NCI-H2029 (cell line): ENCODE measurements around the gene RUNX3.

Experiments
- DNase-seq: peaks from one replicate; lab custom pipeline; 2025; lab: John Stamatoyannopoulos, UW

The RUNX3 gene

DNA sequence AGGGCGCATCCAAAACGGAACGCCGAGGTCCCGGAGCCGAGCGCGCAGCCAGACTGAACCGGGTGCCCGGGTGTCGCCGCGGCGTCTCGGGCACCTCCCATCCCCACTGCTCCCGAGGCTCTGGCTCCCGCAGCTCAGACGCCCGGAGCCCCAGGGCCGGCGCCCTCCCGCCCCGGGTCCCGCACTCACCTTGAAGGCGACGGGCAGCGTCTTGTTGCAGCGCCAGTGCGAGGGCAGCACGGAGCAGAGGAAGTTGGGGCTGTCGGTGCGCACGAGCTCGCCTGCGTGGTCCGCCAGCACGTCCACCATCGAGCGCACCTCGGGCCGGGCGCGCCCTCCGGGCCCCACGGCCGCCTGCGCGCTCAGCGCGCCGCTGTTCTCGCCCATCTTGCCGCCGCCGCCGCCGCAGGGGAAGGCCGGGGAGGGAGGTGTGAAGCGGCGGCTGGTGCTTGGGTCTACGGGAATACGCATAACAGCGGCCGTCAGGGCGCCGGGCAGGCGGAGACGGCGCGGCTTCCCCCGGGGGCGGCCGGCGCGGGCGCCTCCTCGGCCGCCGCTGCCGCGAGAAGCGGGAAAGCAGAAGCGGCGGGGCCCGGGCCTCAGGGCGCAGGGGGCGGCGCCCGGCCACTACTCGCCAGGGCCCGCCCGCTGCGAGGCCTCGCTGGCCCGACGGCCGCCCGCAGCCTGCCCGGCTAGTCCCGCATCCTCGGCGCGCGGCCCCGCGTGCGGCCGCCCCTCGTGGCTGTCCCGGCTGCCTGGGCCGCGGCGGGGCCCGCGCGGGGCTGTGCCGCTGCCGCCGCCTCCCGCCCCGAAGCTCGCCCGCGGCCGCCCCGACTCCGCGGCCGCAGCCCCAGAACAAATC lies 447 bp downstream of the RUNX3 start:
- no peak for DNase-seq

DNA sequence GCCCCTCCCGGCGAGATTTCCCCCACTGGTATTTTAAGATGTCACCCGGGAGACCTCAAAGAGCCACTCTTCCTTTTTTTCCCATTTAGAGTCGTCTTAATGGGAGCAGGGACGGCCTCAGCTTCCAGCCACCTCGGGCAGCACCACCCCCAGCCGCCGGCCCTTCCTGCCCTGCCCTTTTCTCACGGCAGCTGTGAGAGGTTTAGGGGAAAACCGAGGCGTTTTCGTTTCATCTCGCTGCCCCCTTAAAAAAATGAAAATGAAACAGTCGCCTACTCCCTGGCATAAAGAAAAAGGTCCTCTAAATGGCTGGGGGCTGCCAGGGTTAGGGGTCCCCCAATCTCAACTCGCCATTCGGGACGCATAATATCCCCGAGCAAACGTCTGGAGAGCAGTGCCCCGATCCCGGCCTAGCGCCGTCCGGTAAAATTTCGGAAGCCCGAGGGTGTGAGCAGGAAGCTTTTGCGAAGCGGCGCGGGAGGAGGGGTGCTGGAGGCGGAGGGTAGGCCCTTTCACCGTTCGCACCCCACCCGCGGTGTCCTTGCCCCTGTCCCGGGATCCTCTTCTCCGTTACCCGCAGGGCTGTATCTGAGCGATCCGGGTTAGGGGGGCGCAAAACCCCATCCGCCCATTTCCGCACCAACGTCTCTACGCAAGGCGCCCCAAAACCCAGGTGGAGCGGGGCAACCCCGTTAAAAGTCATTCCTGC lies 1.2 kb downstream of the RUNX3 start:
- DNase-seq: no peak

DNA sequence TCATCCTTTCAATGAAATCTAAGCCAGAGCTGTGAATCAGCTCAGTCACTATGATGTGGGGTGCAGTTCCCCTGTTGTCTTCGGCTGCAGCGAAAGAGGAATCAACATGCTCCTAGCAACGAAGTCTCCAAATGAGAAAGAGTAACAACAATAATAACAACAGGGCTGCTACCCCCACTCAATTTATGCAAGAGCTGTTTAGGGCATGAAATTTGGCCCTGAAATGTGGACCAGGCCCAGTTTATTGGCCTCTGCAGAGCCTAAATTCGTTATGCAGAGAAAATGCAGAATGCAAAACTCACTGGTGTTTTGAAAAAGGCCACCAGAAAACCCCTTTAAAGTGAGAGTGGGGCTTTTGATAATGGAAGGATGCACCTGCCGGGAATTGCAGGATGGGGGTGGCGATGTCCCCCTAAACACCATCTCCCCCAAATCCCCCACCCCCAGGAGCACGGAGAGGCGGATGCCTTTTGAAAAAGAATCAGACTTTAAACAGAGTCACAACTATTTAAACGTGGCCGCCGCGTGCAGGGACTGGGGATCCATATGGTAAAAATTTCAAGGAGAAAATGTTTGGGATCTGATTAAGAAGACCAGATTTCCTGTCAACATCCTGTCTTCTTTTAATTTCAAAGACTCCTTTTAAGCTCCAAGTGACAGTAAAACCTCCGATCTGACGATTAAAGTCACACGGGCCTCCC lies 1.9 kb downstream of the RUNX3 start:
- no peak for DNase-seq

DNA sequence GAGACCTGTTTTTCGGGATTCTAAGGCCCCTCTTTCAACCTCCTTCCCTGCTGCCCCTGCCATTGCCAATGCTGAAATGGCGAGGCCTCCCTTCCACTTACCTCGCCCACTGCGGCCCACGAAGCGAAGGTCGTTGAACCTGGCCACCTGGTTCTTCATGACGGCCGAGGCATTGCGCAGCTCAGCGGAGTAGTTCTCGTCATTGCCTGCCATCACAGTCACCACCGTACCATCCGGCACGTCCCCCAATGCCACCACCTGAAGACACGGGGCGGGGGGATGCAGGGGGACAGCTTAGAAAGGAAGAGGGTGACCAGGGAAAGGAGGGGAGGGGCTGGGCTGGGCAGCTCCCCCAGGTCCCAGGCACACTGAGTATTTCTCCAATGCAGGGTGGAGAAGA lies 2.6 kb downstream of the RUNX3 start:
- no peak for DNase-seq

DNA sequence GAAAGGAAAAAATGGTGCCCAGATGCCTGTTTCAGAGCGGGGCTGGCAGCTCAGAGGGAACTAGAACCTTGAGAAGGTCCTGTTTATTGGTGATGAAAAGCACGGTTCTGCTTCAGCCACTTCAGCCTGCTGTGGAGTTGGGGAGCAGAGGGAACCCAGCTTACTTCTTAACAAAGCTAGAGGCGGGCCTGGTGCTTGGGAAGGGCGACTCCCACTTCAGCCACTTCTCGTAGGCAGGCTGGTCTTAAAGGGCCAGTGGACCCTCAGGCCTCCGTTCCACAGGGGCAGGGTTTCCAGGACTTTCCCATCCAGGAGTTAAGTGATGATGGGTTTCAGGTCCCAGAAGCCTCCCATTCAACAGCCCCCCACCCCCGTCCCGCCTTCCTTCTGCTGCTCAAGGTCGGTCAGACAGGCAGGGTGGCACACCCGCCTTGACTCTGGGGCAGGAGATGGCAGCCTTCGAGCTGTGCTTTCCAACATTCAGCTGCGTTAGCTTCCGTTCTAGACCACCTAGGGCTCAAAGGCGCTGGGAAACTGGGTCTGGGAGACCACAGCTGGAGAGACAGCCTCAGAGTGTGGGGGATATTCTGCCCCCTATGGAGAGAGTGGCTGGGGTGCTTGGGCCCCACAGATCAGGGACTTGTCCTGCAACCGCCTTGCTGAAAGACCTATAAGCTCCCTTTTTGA lies 3.4 kb downstream of the RUNX3 start:
- no peak for DNase-seq

DNA sequence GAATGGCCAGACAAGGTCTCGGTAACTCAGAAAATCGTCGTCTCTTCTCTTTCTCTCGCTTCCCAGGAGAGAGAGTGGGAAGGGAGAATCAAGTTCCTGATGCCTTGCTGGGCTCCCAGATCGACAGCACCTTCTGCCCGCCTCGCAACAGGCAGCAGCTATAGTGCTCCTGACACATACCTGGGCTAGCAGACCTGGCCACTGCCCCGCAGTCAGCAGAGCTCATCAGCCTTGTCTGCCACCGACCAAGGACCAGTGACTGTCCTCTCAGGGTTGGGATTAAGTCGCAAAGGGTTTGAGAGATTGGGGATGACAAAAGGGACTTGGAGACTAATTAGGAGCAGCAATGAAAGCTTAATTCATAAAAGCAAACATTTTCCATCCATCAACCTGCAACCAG lies 4.1 kb downstream of the RUNX3 start:
- DNase-seq: no peak

DNA sequence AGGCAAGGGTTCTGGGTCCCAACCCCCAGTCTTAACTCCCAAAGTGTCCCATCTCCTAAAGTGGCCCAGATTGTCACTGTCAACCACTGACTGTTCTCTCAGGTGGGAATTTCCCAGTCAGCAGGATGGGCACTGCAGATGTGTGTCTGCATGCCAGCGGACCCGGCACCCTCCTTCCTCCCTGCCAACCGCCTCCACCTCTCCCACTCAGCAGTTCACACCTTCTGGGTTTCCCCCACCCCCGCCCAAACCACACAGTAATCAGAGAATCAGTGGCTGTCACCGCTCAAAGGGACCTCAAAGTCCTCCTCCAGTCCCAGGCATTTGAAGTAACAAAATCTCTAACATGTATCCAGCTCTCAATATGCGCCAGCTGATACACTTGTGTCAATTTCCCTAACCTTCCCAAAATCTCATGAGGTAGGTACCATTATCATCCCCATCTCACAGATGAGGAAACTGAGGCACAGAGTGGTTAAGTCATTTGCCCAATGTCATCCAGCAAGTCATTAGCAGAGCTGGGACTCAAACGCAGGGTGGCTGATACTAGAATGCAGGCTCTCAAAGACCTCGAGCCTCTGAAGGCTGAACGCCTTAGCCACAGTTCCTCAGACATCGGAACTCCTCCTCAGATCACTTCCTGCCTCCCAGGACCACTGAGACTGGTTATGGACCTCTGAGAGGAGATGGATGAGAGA lies 4.8 kb downstream of the RUNX3 start:
- no peak for DNase-seq

DNA sequence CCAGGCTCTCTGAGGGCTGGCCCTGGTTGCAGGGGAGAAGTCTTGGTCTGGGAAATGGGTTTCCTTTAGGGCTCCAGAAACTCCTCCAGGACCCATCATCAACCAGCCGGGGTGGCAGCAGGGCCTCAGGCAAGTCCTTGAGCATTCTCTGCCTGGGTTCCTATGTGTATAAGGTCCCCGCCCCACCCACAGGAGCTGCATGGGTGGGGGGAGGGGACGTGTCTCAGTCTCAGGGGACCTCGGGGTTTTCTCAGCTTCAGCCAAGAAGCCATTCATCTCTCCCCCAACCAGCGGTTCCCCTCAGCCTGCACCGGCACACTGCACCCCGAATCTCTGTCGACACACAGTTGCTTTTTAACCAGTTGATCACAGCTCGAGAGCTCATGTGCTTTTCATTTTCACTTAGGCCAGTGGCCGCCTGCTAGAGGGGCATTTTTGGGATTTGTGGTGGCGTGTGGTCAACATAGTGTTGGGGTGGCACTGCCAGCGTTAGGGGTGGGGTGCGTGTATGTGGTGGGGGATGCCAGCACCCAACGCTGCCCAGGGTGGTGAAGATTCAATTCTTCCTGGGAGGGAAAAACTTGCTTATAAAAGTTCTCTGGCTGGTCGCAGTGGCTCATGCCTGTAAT lies 6.5 kb downstream of the RUNX3 start:
- no peak for DNase-seq

DNA sequence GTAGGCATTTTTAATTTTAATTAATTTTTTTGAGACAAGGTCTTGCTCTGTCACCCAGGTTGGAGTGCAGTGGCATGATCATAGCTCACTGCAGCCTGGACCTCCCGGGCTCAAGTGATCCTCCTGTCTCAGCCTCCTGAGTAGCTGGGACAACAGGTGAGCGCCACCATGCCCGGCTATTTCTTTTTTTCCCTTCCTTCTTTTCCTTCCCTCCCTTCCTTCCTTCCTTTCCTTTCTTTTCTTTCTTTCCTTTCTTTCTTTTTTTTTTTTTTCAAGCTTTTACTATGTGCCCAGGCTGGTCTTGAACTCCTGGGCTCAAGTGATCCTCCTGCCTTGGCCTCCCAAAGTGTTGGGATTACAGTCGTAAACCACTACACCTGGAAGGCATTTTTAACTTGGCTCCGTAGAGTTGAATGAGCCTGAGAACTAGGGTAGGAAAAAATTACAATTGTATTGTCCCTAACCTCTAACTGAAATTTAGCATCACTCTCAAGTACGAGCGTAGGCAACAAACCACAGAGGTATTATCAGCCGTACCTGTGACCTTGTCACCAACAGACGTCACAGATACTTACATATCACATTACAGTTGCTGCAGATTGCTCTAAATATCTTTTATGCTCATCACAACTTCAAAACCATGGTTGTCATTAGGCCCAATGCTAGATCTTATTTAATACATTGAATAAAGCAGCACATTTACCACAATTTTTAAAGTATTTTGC lies 8.0 kb downstream of the RUNX3 start:
- no peak for DNase-seq

DNA sequence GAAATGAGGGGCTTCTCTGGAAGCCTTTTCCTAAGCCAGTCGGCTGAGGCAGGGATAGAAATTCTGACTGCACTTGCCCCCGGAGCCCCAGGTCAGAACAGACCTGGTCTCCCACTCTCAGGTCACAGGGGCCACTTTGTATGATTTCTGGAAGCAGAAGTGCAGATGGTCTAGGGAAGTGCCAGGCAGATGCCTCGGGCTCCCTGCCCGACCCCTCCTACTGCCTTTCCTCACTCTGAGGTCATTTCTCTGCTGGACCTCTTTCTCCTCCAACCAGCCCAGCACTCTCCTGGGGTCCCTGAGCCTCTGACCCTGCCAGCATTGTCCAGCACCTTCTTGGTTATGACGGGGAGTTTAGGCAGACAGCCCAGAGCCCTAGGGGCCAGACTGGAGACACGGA lies 8.7 kb downstream of the RUNX3 start:
- no peak for DNase-seq

DNA sequence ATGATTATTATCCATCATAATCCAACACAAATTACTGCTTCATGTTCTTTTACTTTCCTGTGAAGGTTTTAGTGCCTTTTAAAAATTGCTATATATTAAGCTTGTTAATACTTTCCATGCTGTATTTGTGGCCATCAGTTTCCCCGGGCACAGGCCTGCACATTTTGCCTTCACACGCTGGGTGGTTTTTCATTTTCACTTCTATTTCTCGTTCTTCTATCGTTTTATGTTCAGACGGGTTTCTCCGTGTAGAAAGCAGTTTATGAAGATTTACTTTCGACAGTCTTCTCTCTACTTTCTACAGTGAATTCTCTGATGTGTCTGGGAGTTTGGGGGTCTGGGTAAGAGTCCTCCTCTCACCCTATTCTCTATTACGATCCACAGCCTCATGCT lies 9.5 kb downstream of the RUNX3 start:
- no peak for DNase-seq

DNA sequence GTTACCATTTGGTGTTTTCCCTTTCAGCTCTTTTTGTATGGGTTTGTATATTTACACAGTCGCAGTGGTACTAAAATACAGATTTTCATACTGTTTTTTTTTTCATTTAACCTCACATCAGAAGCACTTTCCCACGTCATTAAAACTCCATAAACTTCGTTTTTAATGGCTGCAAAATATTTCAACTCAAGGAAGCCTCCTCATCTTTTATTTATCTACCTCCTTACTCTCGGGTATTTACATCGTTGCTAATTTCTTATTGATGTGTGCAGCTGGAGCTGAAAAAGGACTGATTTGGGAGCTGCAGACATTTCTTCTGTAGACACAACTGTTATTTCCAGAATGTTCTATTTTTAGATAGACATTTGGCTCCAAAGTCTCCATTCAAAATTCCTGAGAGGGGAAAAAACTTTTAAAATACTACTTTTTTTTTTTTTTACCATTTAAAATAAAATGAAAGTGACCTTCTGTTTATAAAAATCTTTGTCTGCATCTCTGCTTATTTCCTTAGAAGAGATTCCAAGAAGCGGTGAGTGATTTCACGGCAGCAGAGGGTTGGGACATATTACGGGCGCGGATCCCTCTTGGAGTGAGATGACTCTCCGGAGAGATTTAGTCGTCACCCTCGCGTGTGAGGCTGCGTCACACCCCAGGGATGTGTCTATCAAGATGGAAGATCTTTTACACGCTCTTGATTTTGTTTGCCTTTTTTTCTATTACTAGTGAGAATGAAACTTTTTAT lies 10.1 kb downstream of the RUNX3 start:
- DNase-seq: no peak

DNA sequence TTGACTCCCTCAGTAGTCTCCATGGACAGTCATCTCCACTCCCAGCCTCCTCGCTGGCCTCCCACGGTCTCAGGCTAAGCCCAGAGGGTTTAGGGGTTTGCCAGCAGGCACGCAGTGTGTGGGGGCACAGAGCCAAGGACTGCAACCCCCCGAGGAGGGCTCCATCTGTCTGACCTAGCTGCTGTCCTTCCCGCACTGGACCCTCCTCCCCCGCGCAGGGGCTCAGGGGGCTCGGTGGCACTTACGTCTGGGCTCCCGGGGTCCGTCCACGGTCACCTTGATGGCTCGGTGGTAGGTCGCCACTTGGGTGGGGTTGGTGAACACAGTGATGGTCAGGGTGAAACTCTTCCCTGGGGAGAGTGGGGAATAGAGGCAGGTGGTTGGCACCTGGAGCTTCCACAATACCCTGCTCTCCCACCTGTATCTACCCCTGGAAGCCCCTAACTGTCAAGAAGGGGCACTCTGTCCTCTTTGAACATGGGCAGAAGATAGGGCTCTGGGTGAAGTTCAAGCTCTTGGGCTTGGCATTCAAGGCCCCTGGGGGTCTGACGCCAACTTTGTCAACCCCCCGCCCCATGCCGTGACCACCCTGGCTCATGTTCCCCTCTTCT lies 11.0 kb downstream of the RUNX3 start:
- no peak for DNase-seq

DNA sequence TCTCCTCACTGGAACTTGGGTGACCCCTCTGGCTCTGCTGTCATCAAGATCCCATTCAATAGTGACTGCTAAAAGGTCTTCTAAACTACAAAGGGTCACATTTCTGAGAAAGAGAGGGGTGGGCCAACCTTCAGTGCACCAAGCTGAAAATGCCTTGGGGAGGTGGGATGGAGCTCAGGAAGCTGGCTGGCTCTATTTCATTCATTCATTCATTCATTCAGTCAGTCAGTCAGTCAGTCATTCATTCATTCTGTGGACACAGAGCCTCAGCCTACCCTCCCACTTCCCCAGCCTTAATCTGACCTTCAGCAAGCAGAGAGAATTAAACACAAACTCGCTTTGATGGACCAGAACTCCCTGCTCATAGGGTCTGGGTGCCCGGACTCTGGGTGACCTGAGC lies 11.7 kb downstream of the RUNX3 start:
- DNase-seq: no peak

DNA sequence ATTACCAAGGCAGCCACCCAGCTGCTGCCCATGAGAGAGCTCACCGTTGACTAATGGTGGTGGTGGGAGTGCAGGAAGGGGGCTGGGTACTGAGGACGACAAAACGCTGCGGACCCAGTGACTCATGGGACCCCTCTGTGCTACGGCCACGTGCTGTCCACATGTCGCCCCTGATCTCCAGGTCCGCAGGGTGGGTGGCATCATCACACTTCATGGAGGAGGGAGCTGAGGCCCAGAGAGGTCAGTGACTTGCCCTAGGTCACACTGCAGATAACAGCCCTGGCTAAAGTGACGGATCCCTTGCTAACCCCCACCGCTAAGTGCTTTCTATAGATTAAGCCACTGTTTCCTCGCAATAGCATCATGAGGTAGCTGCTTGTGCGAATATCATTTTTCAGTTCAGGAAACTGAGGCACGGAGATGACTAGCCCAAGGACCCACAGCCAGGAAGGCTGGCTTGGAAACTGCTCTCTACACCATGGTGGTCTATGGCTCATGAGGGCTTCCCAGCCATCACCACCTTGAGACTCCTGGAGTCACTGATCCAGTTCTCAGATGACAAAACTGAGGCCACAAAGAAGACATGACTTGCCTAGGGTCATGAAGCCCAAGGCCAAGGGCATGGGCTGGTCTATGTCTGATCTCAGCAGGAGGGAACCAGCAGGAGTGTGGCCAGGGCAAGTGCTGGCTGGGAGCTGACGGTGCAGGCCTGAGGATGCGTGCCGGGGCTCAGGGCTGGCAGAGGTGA lies 12.6 kb downstream of the RUNX3 start:
- DNase-seq: no peak

DNA sequence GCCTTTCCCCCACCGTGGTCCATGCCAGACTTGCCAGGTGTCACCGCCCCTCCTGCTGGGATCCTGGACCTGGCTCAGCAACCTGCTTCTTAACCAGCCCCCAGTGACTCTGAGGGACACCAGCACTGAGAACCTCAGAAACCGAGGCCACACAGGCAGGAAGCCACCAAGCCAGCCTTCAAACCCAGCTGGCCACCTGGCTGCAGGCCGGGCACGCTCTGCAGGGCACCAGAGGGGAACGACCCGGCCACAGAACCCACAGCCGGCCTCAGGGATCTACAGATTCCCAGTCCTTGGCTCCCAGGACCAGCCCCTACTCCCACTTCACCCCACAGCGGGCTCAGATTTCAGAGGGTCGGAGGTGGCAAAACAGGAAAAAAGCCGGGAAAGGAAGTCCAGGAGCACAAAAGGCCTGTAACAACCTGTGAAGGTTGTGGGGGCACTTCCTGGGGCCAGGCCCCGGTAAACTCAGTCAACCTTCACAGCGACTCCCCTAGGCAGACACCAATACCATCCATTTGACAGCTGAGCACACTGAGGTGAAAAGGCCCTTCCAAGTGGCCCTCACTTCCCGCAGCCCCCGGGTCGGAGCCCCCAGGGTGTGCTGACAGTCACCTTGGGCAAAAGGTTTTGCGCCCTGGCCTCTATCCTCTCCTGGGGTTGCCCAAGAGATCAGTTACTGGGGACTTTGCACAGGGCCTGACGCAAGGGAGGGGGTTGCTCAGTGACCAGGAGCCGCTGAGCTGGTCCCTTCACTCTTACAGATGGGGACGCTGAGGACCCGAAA lies 14.1 kb downstream of the RUNX3 start:
- no peak for DNase-seq

DNA sequence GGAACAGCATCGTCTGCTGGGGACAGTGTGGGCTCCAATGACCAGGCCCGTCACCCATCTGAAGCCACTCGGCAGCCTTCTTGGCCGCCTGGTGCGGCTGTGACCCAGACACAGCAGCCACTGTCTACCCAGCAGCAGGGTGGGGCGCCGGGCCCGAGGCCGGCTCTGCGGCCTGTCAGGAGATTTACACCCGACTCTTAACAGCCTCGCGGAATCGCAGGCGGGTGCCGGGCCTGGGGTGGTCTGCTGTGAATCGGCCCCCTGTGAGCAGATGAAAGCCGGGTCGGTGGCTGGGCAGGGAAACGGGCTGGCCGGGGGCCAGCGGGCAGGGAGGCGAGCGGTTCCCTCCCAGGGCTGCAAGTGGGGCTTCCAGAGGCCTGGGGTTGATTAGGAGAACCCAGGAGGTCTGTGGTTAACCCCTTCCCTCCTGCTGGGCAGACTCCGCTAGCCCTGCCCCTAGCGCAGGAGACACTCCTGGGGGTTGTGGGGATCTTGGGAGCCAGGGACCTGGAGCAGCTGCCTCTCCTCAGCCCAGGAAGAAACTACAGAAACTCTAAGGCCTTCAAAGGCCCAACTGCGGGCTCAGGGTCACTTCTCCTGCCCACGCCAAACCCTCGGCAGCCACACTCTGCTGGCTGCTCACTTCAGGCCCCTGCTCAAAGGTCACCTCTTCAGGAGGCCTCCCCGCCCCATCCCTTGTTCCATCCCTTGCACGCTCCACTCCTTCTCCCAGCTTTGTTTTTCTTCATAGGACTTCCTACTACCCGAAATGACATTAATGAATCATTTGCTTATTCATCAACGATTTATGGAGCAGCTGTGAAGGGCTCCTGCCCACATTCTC lies 15.6 kb downstream of the RUNX3 start:
- DNase-seq: no peak
